ENCODE measurements around the gene RACK1.

Gene RACK1

GRCh38 chr5:181229996-181230395 is 13.7 kb downstream of the RACK1 start:
- Histone ChIP-seq H3K9ac (ENCODE audit: low read length) (no peak overlapping the region), H3K36me3 (ENCODE audit: insufficient read depth, low read length) (peaks cover 38% of the 10 kb centered on the region), H3K27me3 (ENCODE audit: control insufficient read depth in 1 of 2, insufficient read depth in 2 of 2, low read length in 2 of 2) (no peaks in the 10 kb centered on the region), H3K4me1 (ENCODE audit: insufficient read depth, low read length) (peaks cover 3% of the 10 kb centered on the region), H3K27ac (ENCODE audit: low read depth, low read length) (no peak overlapping the region), H3K9me3 (ENCODE audit: low read length) (no peaks in the 10 kb centered on the region), H3K4me3 (ENCODE audit: low read depth in 1 of 2, low read length in 2 of 2) (no peak overlapping the region)

DNA sequence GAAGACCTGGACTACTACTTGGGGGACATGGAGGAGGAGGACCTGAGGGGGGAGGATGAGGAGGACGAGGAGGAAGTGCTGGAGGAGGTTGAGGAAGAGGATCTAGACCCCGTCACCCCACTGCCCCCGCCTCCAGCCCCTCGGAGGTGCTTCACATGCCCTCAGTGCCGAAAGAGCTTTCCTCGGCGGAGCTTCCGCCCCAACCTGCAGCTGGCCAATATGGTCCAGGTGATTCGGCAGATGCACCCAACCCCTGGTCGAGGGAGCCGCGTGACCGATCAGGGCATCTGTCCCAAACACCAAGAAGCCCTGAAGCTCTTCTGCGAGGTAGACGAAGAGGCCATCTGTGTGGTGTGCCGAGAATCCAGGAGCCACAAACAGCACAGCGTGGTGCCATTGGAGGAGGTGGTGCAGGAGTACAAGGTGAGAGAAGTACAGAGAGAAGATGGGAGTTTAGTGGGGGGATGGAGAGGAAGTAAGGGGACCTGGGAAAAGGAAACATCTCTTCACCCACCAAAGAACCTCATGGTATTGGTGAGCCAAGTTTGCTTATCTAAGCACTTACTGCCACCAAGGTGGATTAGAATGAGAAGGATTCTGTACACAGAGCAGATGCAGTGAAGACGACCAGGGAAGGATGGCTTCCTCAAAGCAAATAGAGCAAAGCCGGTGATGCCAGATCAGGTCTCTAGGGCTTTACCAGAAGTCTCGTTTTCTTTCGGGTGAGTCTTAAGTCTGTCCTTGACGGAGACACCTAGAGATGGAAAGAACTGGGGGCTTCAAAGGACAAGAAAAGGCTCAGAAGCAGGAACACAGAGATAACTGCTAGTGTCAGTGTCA is 19.1 kb downstream of the RACK1 start:
- no peaks in the 10 kb centered on the region for H3K27me3 ChIP-seq (ENCODE audit: control insufficient read depth in 1 of 2, insufficient read depth in 2 of 2, low read length in 2 of 2)
- H3K36me3 ChIP-seq (ENCODE audit: insufficient read depth, low read length), result no peaks in the 10 kb centered on the region
- H3K9me3 ChIP-seq (ENCODE audit: low read length), result no peaks in the 10 kb centered on the region
- H3K4me1 ChIP-seq (ENCODE audit: insufficient read depth, low read length), result peaks cover 14% of the 10 kb centered on the region
- H3K9ac ChIP-seq (ENCODE audit: low read length), result peak overlapping the region; percentile 90
- H3K4me3 ChIP-seq (ENCODE audit: low read depth in 1 of 2, low read length in 2 of 2), result peak overlapping the region; percentile 81 to 87
- no peak overlapping the region for H3K27ac ChIP-seq (ENCODE audit: low read depth, low read length)

DNA sequence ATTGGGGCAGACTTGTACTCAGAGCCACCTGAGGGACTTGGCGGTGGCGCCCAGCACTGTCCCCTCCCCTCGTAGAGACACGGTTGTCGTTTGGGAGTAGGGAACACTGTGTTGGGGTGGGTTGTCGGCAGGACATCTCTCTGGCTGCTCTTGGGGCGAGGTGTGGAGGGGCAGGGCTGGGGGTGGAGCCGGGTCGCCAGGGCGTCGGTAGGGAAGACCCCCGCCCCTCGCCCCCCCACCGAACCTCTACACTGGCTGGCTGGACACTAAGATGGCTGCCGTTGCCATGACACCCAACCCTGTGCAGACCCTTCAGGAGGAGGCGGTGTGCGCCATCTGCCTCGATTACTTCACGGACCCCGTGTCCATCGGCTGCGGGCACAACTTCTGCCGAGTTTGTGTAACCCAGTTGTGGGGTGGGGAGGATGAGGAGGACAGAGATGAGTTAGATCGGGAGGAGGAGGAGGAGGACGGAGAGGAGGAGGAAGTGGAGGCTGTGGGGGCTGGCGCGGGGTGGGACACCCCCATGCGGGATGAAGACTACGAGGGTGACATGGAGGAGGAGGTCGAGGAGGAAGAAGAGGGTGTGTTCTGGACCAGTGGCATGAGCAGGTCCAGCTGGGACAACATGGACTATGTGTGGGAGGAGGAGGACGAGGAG is 19.8 kb downstream of the RACK1 start:
- H3K9me3 ChIP-seq (ENCODE audit: low read length), result no peaks in the 10 kb centered on the region
- peaks cover 14% of the 10 kb centered on the region for H3K4me1 ChIP-seq (ENCODE audit: insufficient read depth, low read length)
- no peaks in the 10 kb centered on the region for H3K27me3 ChIP-seq (ENCODE audit: control insufficient read depth in 1 of 2, insufficient read depth in 2 of 2, low read length in 2 of 2)
- H3K4me3 ChIP-seq (ENCODE audit: low read depth in 1 of 2, low read length in 2 of 2), result peak overlapping the region; percentile 81 to 87
- no peaks in the 10 kb centered on the region for H3K36me3 ChIP-seq (ENCODE audit: insufficient read depth, low read length)
- H3K27ac ChIP-seq (ENCODE audit: low read depth, low read length), result peak overlapping the region; percentile 96
- peak overlapping the region; percentile 90 for H3K9ac ChIP-seq (ENCODE audit: low read length)

- Histone ChIP-seq H3K4me3 (ENCODE audit: low read depth in 1 of 2, low read length in 2 of 2) (peak within 1 kb of the TSS; percentile 81 to 87), H3K27ac (ENCODE audit: low read depth, low read length) (peak within 1 kb of the TSS; percentile 96), H3K36me3 (ENCODE audit: insufficient read depth, low read length) (no peaks in the 10 kb centered on the region), H3K27me3 (ENCODE audit: control insufficient read depth in 1 of 2, insufficient read depth in 2 of 2, low read length in 2 of 2) (no peaks in the 10 kb centered on the region), H3K4me1 (ENCODE audit: insufficient read depth, low read length) (peaks cover 14% of the 10 kb centered on the region), H3K9ac (ENCODE audit: low read length) (peak within 1 kb of the TSS; percentile 90), H3K9me3 (ENCODE audit: low read length) (no peaks in the 10 kb centered on the region)
Observed at GRCh38 chr5:181223058-181223728, 20.5 kb downstream of the RACK1 start, which contains the start of gene TRIM41. Gene TRIM41, plus strand, starts transcription at chr5:181223281. Its CDS starts 719 bp downstream, at chr5:181224000.

DNA sequence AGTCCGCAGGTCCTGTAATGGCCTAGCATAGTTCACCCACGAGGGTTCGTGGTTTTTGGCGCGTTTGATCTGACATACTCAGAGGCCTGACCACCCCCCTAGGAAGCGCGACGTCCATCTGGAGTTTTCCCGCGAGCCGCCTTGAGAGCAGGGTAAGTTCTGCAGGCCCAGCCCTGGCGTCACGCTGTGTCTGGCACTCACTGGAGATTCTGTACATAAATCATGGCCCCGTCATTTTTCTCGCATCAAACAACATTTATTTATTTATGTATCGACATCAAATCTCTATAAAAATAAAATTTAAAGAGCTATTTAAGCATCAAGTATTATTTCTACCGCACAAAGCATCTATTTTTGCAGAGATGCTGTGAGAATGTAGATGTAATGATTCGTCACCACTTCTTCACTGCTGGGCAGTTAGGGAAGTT is 21.1 kb downstream of the RACK1 start:
- Histone ChIP-seq H3K27ac (ENCODE audit: low read depth, low read length) (peak overlapping the region; percentile 96), H3K4me1 (ENCODE audit: insufficient read depth, low read length) (peaks cover 14% of the 10 kb centered on the region), H3K9me3 (ENCODE audit: low read length) (no peaks in the 10 kb centered on the region), H3K4me3 (ENCODE audit: low read depth in 1 of 2, low read length in 2 of 2) (peak overlapping the region; percentile 63 to 87), H3K9ac (ENCODE audit: low read length) (peak overlapping the region; percentile 90), H3K36me3 (ENCODE audit: insufficient read depth, low read length) (no peaks in the 10 kb centered on the region), H3K27me3 (ENCODE audit: control insufficient read depth in 1 of 2, insufficient read depth in 2 of 2, low read length in 2 of 2) (no peaks in the 10 kb centered on the region)

GRCh38 chr5:181221792-181222629 is 21.7 kb downstream of the RACK1 start:
- peak overlapping the region; percentile 90 for H3K9ac ChIP-seq (ENCODE audit: low read length)
- H3K4me1 ChIP-seq (ENCODE audit: insufficient read depth, low read length), result peaks cover 14% of the 10 kb centered on the region
- peak overlapping the region; percentile 96 for H3K27ac ChIP-seq (ENCODE audit: low read depth, low read length)
- peak overlapping the region; percentile 63 to 87 for H3K4me3 ChIP-seq (ENCODE audit: low read depth in 1 of 2, low read length in 2 of 2)
- H3K27me3 ChIP-seq (ENCODE audit: control insufficient read depth in 1 of 2, insufficient read depth in 2 of 2, low read length in 2 of 2), result no peaks in the 10 kb centered on the region
- H3K36me3 ChIP-seq (ENCODE audit: insufficient read depth, low read length), result no peaks in the 10 kb centered on the region
- no peaks in the 10 kb centered on the region for H3K9me3 ChIP-seq (ENCODE audit: low read length)

- H3K4me1 ChIP-seq (ENCODE audit: insufficient read depth, low read length), result peaks cover 19% of the 10 kb centered on the region
Observed at GRCh38 chr5:181221105-181221791, 22.5 kb downstream of the RACK1 start.

GRCh38 chr5:181220178-181220515 is 23.6 kb downstream of the RACK1 start:
- Histone ChIP-seq H3K4me3 (ENCODE audit: low read depth in 1 of 2, low read length in 2 of 2) (no peak overlapping the region), H3K36me3 (ENCODE audit: insufficient read depth, low read length) (no peaks in the 10 kb centered on the region), H3K9ac (ENCODE audit: low read length) (no peak overlapping the region), H3K9me3 (ENCODE audit: low read length) (no peaks in the 10 kb centered on the region), H3K27ac (ENCODE audit: low read depth, low read length) (no peak overlapping the region), H3K27me3 (ENCODE audit: control insufficient read depth in 1 of 2, insufficient read depth in 2 of 2, low read length in 2 of 2) (no peaks in the 10 kb centered on the region), H3K4me1 (ENCODE audit: insufficient read depth, low read length) (peaks cover 19% of the 10 kb centered on the region)

More at GRCh38 chr5:181221105-181221791, 22.5 kb downstream of the RACK1 start:
- H3K27me3 ChIP-seq (ENCODE audit: control insufficient read depth in 1 of 2, insufficient read depth in 2 of 2, low read length in 2 of 2), result no peaks in the 10 kb centered on the region
- no peaks in the 10 kb centered on the region for H3K9me3 ChIP-seq (ENCODE audit: low read length)
- no peaks in the 10 kb centered on the region for H3K36me3 ChIP-seq (ENCODE audit: insufficient read depth, low read length)
- H3K27ac ChIP-seq (ENCODE audit: low read depth, low read length), result no peak overlapping the region
- no peak overlapping the region for H3K9ac ChIP-seq (ENCODE audit: low read length)
- no peak overlapping the region for H3K4me3 ChIP-seq (ENCODE audit: low read depth in 1 of 2, low read length in 2 of 2)

GRCh38 chr5:181219262-181220177 is 24.2 kb downstream of the RACK1 start:
- Histone ChIP-seq H3K27me3 (ENCODE audit: control insufficient read depth in 1 of 2, insufficient read depth in 2 of 2, low read length in 2 of 2) (no peaks in the 10 kb centered on the region), H3K9me3 (ENCODE audit: low read length) (no peaks in the 10 kb centered on the region), H3K4me1 (ENCODE audit: insufficient read depth, low read length) (peaks cover 13% of the 10 kb centered on the region), H3K27ac (ENCODE audit: low read depth, low read length) (no peak overlapping the region), H3K9ac (ENCODE audit: low read length) (no peak overlapping the region), H3K36me3 (ENCODE audit: insufficient read depth, low read length) (no peaks in the 10 kb centered on the region), H3K4me3 (ENCODE audit: low read depth in 1 of 2, low read length in 2 of 2) (no peak overlapping the region)

DNA sequence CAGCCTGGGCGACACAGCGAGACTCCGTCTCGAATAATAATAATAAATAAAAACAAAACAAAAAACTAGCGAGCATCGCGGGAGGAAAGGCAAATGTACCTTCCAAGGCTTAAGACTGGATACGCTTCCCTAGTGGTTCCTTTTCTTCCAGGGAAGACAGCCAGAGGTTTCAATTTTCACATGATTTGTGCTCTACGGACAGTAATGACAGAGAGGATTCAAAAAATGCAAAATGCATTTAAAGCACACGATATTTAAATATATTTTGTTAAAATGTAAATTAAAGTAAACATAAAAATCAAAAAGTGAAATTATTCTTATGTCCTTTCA is 24.9 kb downstream of the RACK1 start:
- H3K4me3 ChIP-seq (ENCODE audit: low read depth in 1 of 2, low read length in 2 of 2), result peak overlapping the region in 1 of 2 donors; percentile 70
- no peaks in the 10 kb centered on the region for H3K9me3 ChIP-seq (ENCODE audit: low read length)
- peaks cover 6% of the 10 kb centered on the region for H3K4me1 ChIP-seq (ENCODE audit: insufficient read depth, low read length)
- H3K9ac ChIP-seq (ENCODE audit: low read length), result no peak overlapping the region
- H3K27ac ChIP-seq (ENCODE audit: low read depth, low read length), result no peak overlapping the region
- no peaks in the 10 kb centered on the region for H3K27me3 ChIP-seq (ENCODE audit: control insufficient read depth in 1 of 2, insufficient read depth in 2 of 2, low read length in 2 of 2)
- no peaks in the 10 kb centered on the region for H3K36me3 ChIP-seq (ENCODE audit: insufficient read depth, low read length)
